K562 (cell line): Measurements from ENCODE around the gene SLX9. TPM values are rescaled to one million over a fixed set of nuclear protein-coding genes. Genes with fewer than 3 reads are reported as not detected.

Experiments used
- AFF4 ChIP-seq: sonication (generic); formaldehyde crosslinking; IDR thresholded peaks from 2 replicates; pipeline ENCODE4 v1.8.0; 2023; ENCODE audit warnings: mild to moderate bottlenecking, missing genetic modification reagents
- ARID2 ChIP-seq: fragments of 450-650 bp; IDR thresholded peaks from 2 replicates; pipeline ENCODE4 v1.6.1; 2017; ENCODE audit warnings: antibody characterized with exemption, mild to moderate bottlenecking
- EZH2 ChIP-seq: IDR thresholded peaks from 2 replicates; pipeline ENCODE4 v1.6.1; 2012; ENCODE audit warnings: low read depth, mild to moderate bottlenecking, inconsistent platforms, low read length, borderline replicate concordance
- JUND ChIP-seq, 2 experiments: IDR thresholded peaks; 2 replicates in 1 of 2; 3 replicates in 1 of 2; pipeline ENCODE4 v1.6.1; 2011; ENCODE audit warnings: borderline replicate concordance in 2 of 2, low read depth in 2 of 2, low read length in 2 of 2, improper control_type of control experiment in 1 of 2, missing biosample characterization in 1 of 2, missing genetic modification characterization in 1 of 2, missing genetic modification reagents in 1 of 2
- KLF6 ChIP-seq: fragments of 250-450 bp; sonication (Bioruptor Pico); IDR thresholded peaks from 2 replicates; pipeline ENCODE4 v1.4.0; 2020; ENCODE audit warnings: mild to moderate bottlenecking, moderate library complexity, borderline replicate concordance
- ZNF445 ChIP-seq: fragments of 250-450 bp; sonication (Bioruptor Pico); IDR thresholded peaks from 2 replicates; pipeline ENCODE4 v1.4.0; 2020; ENCODE audit warnings: low read depth, mild to moderate bottlenecking, moderate library complexity
- polyA plus RNA-seq, 8 experiments: library from polyadenylated mRNA; depleted of rRNA in 4 of 8; stranded (reverse) in 5 of 8; unstranded in 3 of 8; fragments of >200 nt; fragmentation: Nextera tagmentation in 2 of 8; fragmentation: Illumina TruSeq in 1 of 8; extraction: Ambion mirVana in 2 of 8; extraction: Trizol in 1 of 8; gene quantifications; 2 replicates each; pipeline versions ENCODE4 v1.2.1 to v1.2.3, GENCODE V29; 2011 to 2014; ENCODE audit warnings: inconsistent platforms in 1 of 8, missing spikeins in 1 of 8
- total RNA-seq, 7 experiments: library from RNA; depleted of rRNA in 6 of 7; stranded (reverse); fragments of >200 nt in 6 of 7; fragmentation: Illumina TruSeq in 2 of 7; extraction: Trizol in 2 of 7; gene quantifications; 2 replicates each; pipeline versions ENCODE4 v1.2.1 to v1.2.3, GENCODE V29; 2011 to 2021; ENCODE audit warnings: low replicate concordance in 1 of 7

SLX9 gene
- total and polyA plus RNA-seq, 9 of the 15 experiments (the other 6 are each of a cell fraction or from before 2014, with no cell fraction given): 1.2 to 75.5 (median 16.5) TPM

DNA sequence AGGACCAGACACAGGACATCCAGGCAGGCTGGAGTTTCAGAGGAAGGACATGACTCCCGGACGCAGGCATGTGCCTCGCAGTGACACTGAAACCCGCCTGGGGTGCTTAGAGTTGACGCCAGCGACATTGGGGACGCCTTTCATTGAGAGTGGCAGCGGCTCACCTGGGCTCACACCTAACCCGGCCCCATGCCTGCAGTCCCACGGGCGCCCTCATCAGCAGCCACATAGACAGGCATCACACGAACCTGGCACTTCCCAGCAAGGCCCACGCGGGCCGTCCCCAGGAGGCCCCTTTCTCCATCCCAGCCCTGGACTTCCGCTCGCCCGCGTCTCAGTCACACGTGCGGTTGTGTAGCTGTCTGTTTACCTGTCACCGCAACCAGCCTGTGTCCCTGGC lies 36.1 kb upstream of the SLX9 start (continued):
- TF ChIP-seq AFF4 (CRISPR knock-in tag): no peak
- TF ChIP-seq ARID2: no peak
- no peak for TF ChIP-seq EZH2
- no peak for TF ChIP-seq KLF6 (CRISPR knock-in tag)
- TF ChIP-seq ZNF445 (CRISPR knock-in tag): no peak
- TF ChIP-seq JUND (IDR thresholded peaks at IDR 0.05; ENCODE audit: borderline replicate concordance, low read depth, low read length): no peak
- TF ChIP-seq JUND (tag; IDR thresholded peaks at IDR 0.05; ENCODE audit: borderline replicate concordance, low read depth, low read length): no peak
